ENCODE results near the gene LSAMP.

The LSAMP gene

DNA sequence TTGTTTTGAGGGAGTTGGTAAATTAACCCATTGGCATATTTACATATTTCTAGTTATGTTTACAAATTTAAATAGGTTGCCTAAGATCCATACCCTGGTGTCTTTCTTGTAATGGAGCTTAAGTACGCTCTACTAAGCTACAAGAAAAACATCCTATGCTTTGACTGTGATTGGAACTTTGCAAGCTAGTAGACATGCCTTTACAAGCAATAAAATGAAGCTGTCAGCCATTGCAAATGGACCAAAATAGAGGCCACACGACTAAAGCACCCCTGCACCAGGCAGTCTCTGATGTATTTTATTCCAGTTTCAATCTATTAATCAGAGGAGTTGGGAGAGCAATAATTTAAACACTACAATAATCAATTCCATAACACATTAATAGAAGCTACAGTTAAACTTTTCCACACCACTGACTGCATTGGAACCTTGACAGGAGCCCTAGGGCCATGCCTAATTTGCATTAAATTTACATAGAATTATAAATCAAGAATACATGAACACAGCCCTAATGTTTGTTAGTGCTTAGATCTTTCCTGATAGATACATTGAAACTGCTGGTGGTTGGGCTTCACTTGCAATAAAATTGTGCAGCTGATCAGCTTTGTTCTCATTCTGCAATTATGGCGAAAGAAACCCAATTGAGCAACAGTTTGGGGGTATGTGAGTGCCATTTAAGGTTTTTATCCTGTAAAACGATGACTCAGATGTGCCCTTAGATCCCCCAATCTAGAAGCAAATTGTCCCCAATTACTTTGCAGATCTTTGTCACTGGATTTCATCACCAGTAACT is 360.1 kb downstream of the LSAMP start:
- Histone ChIP-seq H3K36me3 (ENCODE audit: control insufficient read depth in 2 of 2, insufficient read depth in 1 of 2, low read length in 2 of 2) (no peaks in the 10 kb centered on the region), H3K4me1 (ENCODE audit: control insufficient read depth, insufficient read depth, low read length) (no peaks in the 10 kb centered on the region), H3K9me3 (ENCODE audit: control insufficient read depth, insufficient read depth, low read depth, low read length) (no peaks in the 10 kb centered on the region), H3K27ac (ENCODE audit: extremely low read depth, low read depth, low read length) (no peak overlapping the region), H3K4me3 (ENCODE audit: low read depth, low read length) (no peak overlapping the region)
- TF ChIP-seq SP7 (tag by site-specific recombination; IDR thresholded peaks at IDR 0.05): no peak
- TF ChIP-seq ZNF335 (tag by site-specific recombination; conservative IDR thresholded peaks at IDR 0.05): no peak
- no peak for TF ChIP-seq ZNF596 (tag by site-specific recombination; IDR thresholded peaks at IDR 0.05)
- no peak for TF ChIP-seq HOXC10 (CRISPR knock-in tag; IDR thresholded peaks at IDR 0.05)
- no peak for TF ChIP-seq ZNF707 (tag by site-specific recombination; IDR thresholded peaks at IDR 0.05)
- TF ChIP-seq ZNF174 (tag by site-specific recombination; IDR thresholded peaks at IDR 0.05): no peak
- TF ChIP-seq, protein P1, sequence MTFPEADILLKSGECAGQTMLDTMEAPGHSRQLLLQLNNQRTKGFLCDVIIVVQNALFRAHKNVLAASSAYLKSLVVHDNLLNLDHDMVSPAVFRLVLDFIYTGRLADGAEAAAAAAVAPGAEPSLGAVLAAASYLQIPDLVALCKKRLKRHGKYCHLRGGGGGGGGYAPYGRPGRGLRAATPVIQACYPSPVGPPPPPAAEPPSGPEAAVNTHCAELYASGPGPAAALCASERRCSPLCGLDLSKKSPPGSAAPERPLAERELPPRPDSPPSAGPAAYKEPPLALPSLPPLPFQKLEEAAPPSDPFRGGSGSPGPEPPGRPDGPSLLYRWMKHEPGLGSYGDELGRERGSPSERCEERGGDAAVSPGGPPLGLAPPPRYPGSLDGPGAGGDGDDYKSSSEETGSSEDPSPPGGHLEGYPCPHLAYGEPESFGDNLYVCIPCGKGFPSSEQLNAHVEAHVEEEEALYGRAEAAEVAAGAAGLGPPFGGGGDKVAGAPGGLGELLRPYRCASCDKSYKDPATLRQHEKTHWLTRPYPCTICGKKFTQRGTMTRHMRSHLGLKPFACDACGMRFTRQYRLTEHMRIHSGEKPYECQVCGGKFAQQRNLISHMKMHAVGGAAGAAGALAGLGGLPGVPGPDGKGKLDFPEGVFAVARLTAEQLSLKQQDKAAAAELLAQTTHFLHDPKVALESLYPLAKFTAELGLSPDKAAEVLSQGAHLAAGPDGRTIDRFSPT (tag by site-specific recombination; IDR thresholded peaks at IDR 0.05): no peak
- ChIA-PET CTCF (no interaction called here), POLR2A (no interaction called here)

DNA sequence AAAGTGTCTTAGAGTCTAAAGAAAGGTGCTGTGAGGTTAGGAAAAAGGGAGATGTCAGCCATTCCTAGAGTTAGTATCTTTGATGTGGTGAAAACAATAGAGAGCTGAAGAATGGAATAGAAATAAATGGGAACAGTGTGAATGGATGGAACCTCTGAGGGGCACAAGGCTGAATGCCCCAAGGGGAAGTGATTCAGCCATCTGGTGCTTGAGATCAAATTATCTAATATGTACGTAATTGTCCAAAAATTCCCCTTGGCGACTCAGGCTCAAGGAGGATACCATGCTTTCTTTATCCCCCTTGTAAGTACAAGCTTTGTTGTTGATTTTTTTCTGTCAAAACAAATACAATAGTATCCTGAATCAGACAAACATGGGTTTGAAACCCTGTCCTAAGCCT is 361.6 kb downstream of the LSAMP start:
- no peaks in the 10 kb centered on the region for H3K9me3 ChIP-seq (ENCODE audit: control insufficient read depth, insufficient read depth, low read depth, low read length)
- no peak overlapping the region for H3K4me3 ChIP-seq (ENCODE audit: low read depth, low read length)
- no peaks in the 10 kb centered on the region for H3K36me3 ChIP-seq (ENCODE audit: control insufficient read depth in 2 of 2, insufficient read depth in 1 of 2, low read length in 2 of 2)
- no peak overlapping the region for H3K27ac ChIP-seq (ENCODE audit: extremely low read depth, low read depth, low read length)
- POLR2A ChIA-PET: no interaction called here
- no peaks in the 10 kb centered on the region for H3K4me1 ChIP-seq (ENCODE audit: control insufficient read depth, insufficient read depth, low read length)
- CTCF ChIA-PET: no interaction called here
- no peak for TF ChIP-seq ZNF146 (tag by site-specific recombination; IDR thresholded peaks at IDR 0.05)
- no peak for TF ChIP-seq ZNF830 (tag by site-specific recombination; IDR thresholded peaks at IDR 0.05; ENCODE audit: low read depth)
- TF ChIP-seq, protein P2, sequence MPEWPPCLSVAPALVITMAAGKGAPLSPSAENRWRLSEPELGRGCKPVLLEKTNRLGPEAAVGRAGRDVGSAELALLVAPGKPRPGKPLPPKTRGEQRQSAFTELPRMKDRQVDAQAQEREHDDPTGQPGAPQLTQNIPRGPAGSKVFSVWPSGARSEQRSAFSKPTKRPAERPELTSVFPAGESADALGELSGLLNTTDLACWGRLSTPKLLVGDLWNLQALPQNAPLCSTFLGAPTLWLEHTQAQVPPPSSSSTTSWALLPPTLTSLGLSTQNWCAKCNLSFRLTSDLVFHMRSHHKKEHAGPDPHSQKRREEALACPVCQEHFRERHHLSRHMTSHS (tag by site-specific recombination; IDR thresholded peaks at IDR 0.05): no peak
- no peak for TF ChIP-seq ZSCAN23 (tag by site-specific recombination; IDR thresholded peaks at IDR 0.05)
- TF ChIP-seq, protein P3, sequence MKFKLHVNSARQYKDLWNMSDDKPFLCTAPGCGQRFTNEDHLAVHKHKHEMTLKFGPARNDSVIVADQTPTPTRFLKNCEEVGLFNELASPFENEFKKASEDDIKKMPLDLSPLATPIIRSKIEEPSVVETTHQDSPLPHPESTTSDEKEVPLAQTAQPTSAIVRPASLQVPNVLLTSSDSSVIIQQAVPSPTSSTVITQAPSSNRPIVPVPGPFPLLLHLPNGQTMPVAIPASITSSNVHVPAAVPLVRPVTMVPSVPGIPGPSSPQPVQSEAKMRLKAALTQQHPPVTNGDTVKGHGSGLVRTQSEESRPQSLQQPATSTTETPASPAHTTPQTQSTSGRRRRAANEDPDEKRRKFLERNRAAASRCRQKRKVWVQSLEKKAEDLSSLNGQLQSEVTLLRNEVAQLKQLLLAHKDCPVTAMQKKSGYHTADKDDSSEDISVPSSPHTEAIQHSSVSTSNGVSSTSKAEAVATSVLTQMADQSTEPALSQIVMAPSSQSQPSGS (tag by site-specific recombination; IDR thresholded peaks at IDR 0.05; ENCODE audit: low read depth): no peak
- TF ChIP-seq, protein P4, sequence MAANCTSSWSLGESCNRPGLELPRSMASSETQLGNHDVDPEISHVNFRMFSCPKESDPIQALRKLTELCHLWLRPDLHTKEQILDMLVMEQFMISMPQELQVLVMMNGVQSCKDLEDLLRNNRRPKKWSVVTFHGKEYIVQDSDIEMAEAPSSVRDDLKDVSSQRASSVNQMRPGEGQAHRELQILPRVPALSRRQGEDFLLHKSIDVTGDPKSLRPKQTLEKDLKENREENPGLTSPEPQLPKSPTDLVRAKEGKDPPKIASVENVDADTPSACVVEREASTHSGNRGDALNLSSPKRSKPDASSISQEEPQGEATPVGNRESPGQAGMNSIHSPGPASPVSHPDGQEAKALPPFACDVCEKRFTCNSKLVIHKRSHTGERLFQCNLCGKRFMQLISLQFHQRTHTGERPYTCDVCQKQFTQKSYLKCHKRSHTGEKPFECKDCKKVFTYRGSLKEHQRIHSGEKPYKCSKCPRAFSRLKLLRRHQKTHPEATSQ (tag by site-specific recombination; IDR thresholded peaks at IDR 0.05): no peak
- TF ChIP-seq ZNF558 (tag by site-specific recombination; IDR thresholded peaks at IDR 0.05): no peak
- no peak for TF ChIP-seq ZNF239 (tag by site-specific recombination; IDR thresholded peaks at IDR 0.05)
- TF ChIP-seq, protein P5, sequence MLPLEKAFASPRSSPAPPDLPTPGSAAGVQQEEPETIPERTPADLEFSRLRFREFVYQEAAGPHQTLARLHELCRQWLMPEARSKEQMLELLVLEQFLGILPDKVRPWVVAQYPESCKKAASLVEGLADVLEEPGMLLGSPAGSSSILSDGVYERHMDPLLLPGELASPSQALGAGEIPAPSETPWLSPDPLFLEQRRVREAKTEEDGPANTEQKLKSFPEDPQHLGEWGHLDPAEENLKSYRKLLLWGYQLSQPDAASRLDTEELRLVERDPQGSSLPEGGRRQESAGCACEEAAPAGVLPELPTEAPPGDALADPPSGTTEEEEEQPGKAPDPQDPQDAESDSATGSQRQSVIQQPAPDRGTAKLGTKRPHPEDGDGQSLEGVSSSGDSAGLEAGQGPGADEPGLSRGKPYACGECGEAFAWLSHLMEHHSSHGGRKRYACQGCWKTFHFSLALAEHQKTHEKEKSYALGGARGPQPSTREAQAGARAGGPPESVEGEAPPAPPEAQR (tag by site-specific recombination; IDR thresholded peaks at IDR 0.05): no peak
- no peak for TF ChIP-seq ZNF394 (tag by site-specific recombination; IDR thresholded peaks at IDR 0.05; ENCODE audit: borderline replicate concordance)
- no peak for TF ChIP-seq ZNF16 (tag by site-specific recombination; IDR thresholded peaks at IDR 0.05; ENCODE audit: low read depth)
- TF ChIP-seq, protein P6, sequence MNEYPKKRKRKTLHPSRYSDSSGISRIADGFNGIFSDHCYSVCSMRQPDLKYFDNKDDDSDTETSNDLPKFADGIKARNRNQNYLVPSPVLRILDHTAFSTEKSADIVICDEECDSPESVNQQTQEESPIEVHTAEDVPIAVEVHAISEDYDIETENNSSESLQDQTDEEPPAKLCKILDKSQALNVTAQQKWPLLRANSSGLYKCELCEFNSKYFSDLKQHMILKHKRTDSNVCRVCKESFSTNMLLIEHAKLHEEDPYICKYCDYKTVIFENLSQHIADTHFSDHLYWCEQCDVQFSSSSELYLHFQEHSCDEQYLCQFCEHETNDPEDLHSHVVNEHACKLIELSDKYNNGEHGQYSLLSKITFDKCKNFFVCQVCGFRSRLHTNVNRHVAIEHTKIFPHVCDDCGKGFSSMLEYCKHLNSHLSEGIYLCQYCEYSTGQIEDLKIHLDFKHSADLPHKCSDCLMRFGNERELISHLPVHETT (tag by site-specific recombination; IDR thresholded peaks at IDR 0.05): no peak
- TF ChIP-seq ZNF302 (tag by site-specific recombination; IDR thresholded peaks at IDR 0.05; ENCODE audit: low read depth): no peak
- TF ChIP-seq, protein P7, sequence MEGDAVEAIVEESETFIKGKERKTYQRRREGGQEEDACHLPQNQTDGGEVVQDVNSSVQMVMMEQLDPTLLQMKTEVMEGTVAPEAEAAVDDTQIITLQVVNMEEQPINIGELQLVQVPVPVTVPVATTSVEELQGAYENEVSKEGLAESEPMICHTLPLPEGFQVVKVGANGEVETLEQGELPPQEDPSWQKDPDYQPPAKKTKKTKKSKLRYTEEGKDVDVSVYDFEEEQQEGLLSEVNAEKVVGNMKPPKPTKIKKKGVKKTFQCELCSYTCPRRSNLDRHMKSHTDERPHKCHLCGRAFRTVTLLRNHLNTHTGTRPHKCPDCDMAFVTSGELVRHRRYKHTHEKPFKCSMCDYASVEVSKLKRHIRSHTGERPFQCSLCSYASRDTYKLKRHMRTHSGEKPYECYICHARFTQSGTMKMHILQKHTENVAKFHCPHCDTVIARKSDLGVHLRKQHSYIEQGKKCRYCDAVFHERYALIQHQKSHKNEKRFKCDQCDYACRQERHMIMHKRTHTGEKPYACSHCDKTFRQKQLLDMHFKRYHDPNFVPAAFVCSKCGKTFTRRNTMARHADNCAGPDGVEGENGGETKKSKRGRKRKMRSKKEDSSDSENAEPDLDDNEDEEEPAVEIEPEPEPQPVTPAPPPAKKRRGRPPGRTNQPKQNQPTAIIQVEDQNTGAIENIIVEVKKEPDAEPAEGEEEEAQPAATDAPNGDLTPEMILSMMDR (tag by site-specific recombination; IDR thresholded peaks at IDR 0.05): no peak
- TF ChIP-seq, protein P8, sequence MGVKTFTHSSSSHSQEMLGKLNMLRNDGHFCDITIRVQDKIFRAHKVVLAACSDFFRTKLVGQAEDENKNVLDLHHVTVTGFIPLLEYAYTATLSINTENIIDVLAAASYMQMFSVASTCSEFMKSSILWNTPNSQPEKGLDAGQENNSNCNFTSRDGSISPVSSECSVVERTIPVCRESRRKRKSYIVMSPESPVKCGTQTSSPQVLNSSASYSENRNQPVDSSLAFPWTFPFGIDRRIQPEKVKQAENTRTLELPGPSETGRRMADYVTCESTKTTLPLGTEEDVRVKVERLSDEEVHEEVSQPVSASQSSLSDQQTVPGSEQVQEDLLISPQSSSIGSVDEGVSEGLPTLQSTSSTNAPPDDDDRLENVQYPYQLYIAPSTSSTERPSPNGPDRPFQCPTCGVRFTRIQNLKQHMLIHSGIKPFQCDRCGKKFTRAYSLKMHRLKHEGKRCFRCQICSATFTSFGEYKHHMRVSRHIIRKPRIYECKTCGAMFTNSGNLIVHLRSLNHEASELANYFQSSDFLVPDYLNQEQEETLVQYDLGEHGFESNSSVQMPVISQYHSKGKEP (tag by site-specific recombination; IDR thresholded peaks at IDR 0.05): no peak
